ENCODE measurements around the gene C8A. TPM values are rescaled to one million over a fixed set of nuclear protein-coding genes. Genes with fewer than 3 reads are reported as not detected.

The C8A gene
- total and polyA plus RNA-seq, 10 of the 15 experiments (the other 5 are each of a cell fraction or from before 2014, with no cell fraction given) = not detected

DNA sequence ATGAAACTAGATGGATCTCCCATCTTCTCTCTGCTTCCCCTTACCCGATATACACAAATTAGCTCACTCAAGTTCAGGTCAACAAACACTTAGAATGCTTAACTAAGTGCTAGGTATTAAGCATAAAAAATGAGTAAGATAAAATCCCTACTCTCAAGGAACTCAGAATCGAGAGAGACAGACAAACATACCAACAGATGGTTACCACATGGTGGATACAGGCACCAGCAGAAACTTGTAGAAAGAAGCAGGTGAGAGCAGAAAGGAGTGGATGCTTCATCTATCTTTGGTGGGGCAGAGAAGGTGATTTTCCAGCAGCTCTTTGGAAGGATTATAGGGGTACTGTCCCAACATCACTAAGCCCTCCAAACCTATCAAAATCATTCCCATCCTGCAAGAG, 79.0 kb downstream of the C8A start:
- Histone ChIP-seq H3K27ac (ENCODE audit: control insufficient read depth, insufficient read depth) (no peak overlapping the region), H3K4me2 (ENCODE audit: control insufficient read depth, insufficient read depth) (no peak overlapping the region), H2AFZ (ENCODE audit: control insufficient read depth, low read depth, low read length) (no peak overlapping the region), H3K4me3 (no peak overlapping the region), H4K20me1 (ENCODE audit: control insufficient read depth, insufficient read depth) (no peaks in the 10 kb centered on the region), H3K9ac (ENCODE audit: control insufficient read depth, insufficient read depth, low read length) (no peak overlapping the region), H3K4me1 (ENCODE audit: control insufficient read depth, insufficient read depth, low read length) (no peaks in the 10 kb centered on the region), H3K36me3 (ENCODE audit: control insufficient read depth in 2 of 2, insufficient read depth in 2 of 2, low read length in 1 of 2) (no peaks in the 10 kb centered on the region), H3K79me2 (ENCODE audit: control insufficient read depth, insufficient read depth, low read length) (no peaks in the 10 kb centered on the region), H3K9me3 (replicated peaks; ENCODE audit: control insufficient read depth, insufficient read depth, low read length) (no peaks in the 10 kb centered on the region), H3K27me3 (replicated peaks in 1 of 2; ENCODE audit: control insufficient read depth in 2 of 2, insufficient read depth in 2 of 2, low read length in 1 of 2) (no peaks in the 10 kb centered on the region; a peak in 1 of 4 replicates)
- FAIRE-seq = no peak
- no TSS peak for BruUV-seq (replicated peaks)
- ChIA-PET CTCF (no interaction called here), POLR2A (no interaction called here), SMC1A (ENCODE audit: uncharacterized antibody, unreplicated experiment) (no interaction called here), RAD21 (ENCODE audit: unreplicated experiment) (no interaction called here)
- in situ Hi-C loops (cut with MboI) = no loop called here
- DNase-seq (ENCODE audit: low read depth, low spot score) = no peak
- no peak for ATAC-seq
- WGBS (ENCODE audit: insufficient coverage, insufficient replicate concordance, low lambda C conversion rate, missing lambda C conversion rate) = 0% methylated on average over 2 of the region's 2 CpGs
- intact Hi-C loops (cut with micrococcal nuclease; ENCODE audit: unreplicated experiment) = no loop called here
- TF ChIP-seq RUNX3 (IDR thresholded peaks at IDR 0.05; ENCODE audit: low read length) = no peak

DNA sequence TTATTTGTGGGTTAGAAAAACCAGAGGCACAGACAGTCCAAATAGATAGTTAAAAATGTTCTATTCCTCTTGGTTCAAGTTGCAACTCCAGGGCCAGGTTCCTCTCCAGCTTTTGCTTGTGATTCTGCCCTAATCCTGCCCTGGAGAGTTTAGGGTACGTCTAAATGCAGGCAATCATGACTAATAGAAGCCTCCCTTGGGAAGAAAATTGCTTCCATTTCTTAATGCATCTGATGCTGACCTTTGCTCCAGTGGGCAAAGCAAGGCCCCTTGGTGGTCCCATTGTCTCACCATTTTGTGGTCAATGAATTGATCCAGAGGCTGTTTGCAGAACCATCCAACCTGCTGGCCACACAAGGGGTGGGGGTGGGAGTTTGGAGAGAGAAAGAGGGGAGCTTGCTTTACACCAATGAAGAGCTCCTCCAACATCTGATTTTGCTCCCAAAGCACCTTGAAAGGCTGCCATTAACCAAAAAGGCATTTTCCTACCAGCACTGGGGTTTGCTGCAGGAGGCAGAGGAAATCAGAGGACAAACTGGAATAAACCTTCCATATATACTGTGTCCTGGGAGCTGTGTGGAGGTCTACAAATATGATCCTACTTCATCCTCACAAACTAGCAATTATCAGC, 79.9 kb downstream of the C8A start:
- ChIA-PET CTCF (no interaction called here), SMC1A (ENCODE audit: uncharacterized antibody, unreplicated experiment) (no interaction called here), RAD21 (ENCODE audit: unreplicated experiment) (no interaction called here), POLR2A (no interaction called here)
- H3K27me3 ChIP-seq (replicated peaks in 1 of 2; ENCODE audit: control insufficient read depth in 2 of 2, insufficient read depth in 2 of 2, low read length in 1 of 2) = no peaks in the 10 kb centered on the region; a peak in 1 of 4 replicates
- no peak for FAIRE-seq
- H3K36me3 ChIP-seq (ENCODE audit: control insufficient read depth in 2 of 2, insufficient read depth in 2 of 2, low read length in 1 of 2) = no peaks in the 10 kb centered on the region
- WGBS (ENCODE audit: insufficient coverage, insufficient replicate concordance, low lambda C conversion rate, missing lambda C conversion rate) = 6% methylated on average over 1 of the region's 1 CpG
- no peak overlapping the region for H3K4me2 ChIP-seq (ENCODE audit: control insufficient read depth, insufficient read depth)
- H3K9me3 ChIP-seq (replicated peaks; ENCODE audit: control insufficient read depth, insufficient read depth, low read length) = no peaks in the 10 kb centered on the region
- no peak overlapping the region for H3K27ac ChIP-seq (ENCODE audit: control insufficient read depth, insufficient read depth)
- BruUV-seq (replicated peaks) = no TSS peak
- H2AFZ ChIP-seq (ENCODE audit: control insufficient read depth, low read depth, low read length) = no peak overlapping the region
- no peak for ATAC-seq
- H3K4me1 ChIP-seq (ENCODE audit: control insufficient read depth, insufficient read depth, low read length) = no peaks in the 10 kb centered on the region
- no peak for TF ChIP-seq NBN (IDR thresholded peaks at IDR 0.05)
- TF ChIP-seq HDAC2 (IDR thresholded peaks at IDR 0.05) = no peak
- no peak for TF ChIP-seq BHLHE40 (IDR thresholded peaks at IDR 0.05; ENCODE audit: borderline replicate concordance in 1 of 2, low read depth in 2 of 2, low read length in 1 of 2)
- TF ChIP-seq BMI1 (IDR thresholded peaks at IDR 0.05; ENCODE audit: borderline replicate concordance) = no peak
- TF ChIP-seq CHD1 (IDR thresholded peaks at IDR 0.05; ENCODE audit: low read depth, low read length) = no peak
- no peak for TF ChIP-seq SMC3 (IDR thresholded peaks at IDR 0.05; ENCODE audit: borderline replicate concordance, low read length)
- TF ChIP-seq, protein P1, sequence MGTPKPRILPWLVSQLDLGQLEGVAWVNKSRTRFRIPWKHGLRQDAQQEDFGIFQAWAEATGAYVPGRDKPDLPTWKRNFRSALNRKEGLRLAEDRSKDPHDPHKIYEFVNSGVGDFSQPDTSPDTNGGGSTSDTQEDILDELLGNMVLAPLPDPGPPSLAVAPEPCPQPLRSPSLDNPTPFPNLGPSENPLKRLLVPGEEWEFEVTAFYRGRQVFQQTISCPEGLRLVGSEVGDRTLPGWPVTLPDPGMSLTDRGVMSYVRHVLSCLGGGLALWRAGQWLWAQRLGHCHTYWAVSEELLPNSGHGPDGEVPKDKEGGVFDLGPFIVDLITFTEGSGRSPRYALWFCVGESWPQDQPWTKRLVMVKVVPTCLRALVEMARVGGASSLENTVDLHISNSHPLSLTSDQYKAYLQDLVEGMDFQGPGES (IDR thresholded peaks at IDR 0.05) = no peak
- TF ChIP-seq ZNF207 (IDR thresholded peaks at IDR 0.05; ENCODE audit: borderline replicate concordance) = no peak
- no peak for TF ChIP-seq BACH1 (IDR thresholded peaks at IDR 0.05; ENCODE audit: borderline replicate concordance)
- no peak for TF ChIP-seq EGR1 (IDR thresholded peaks at IDR 0.05; ENCODE audit: borderline replicate concordance in 1 of 2, low read depth in 2 of 2, low read length in 2 of 2)
- no peak for TF ChIP-seq ZSCAN29 (IDR thresholded peaks at IDR 0.05)
- no peak for TF ChIP-seq RAD51 (IDR thresholded peaks at IDR 0.05)
- TF ChIP-seq RCOR1 (conservative IDR thresholded peaks at IDR 0.05; ENCODE audit: low read depth, low read length) = no peak
- TF ChIP-seq, protein P2, sequence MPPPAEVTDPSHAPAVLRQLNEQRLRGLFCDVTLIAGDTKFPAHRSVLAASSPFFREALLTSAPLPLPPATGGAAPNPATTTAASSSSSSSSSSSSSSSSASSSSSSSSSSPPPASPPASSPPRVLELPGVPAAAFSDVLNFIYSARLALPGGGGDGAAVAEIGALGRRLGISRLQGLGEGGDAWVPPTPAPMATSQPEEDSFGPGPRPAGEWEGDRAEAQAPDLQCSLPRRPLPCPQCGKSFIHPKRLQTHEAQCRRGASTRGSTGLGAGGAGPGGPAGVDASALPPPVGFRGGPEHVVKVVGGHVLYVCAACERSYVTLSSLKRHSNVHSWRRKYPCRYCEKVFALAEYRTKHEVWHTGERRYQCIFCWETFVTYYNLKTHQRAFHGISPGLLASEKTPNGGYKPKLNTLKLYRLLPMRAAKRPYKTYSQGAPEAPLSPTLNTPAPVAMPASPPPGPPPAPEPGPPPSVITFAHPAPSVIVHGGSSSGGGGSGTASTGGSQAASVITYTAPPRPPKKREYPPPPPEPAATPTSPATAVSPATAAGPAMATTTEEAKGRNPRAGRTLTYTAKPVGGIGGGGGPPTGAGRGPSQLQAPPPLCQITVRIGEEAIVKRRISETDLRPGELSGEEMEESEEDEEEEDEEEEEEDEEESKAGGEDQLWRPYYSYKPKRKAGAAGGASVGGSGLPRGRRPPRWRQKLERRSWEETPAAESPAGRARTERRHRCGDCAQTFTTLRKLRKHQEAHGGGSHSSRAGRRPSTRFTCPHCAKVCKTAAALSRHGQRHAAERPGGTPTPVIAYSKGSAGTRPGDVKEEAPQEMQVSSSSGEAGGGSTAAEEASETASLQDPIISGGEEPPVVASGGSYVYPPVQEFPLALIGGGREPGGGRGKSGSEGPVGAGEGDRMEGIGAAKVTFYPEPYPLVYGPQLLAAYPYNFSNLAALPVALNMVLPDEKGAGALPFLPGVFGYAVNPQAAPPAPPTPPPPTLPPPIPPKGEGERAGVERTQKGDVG (CRISPR knock-in tag; IDR thresholded peaks at IDR 0.05) = no peak
- TF ChIP-seq SREBF1 (IDR thresholded peaks at IDR 0.05; ENCODE audit: low read length) = no peak
- no peaks in the 10 kb centered on the region for H3K79me2 ChIP-seq (ENCODE audit: control insufficient read depth, insufficient read depth, low read length)
- H3K4me3 ChIP-seq = no peak overlapping the region
- H4K20me1 ChIP-seq (ENCODE audit: control insufficient read depth, insufficient read depth) = no peaks in the 10 kb centered on the region
- no peak for DNase-seq (ENCODE audit: low read depth, low spot score)
- H3K9ac ChIP-seq (ENCODE audit: control insufficient read depth, insufficient read depth, low read length) = no peak overlapping the region
- intact Hi-C loops (cut with micrococcal nuclease; ENCODE audit: unreplicated experiment) (no loop called here), in situ Hi-C loops (cut with MboI) (no loop called here)

Measured in GM12878 (cell line).